GM06990 (cell line): Measurements from ENCODE around the gene BCO1.

Experiments
- DNase-seq: peaks from one replicate; pipeline ENCODE4 v3.0.0-alpha.2; 2011; ENCODE audit not compliant: insufficient read length; ENCODE audit errors: extremely low read depth
- H3K27me3 ChIP-seq: replicated peaks from 2 replicates; pipeline ENCODE4 v1.6.0; 2011; ENCODE audit warnings: low read length; ENCODE audit not compliant: control insufficient read depth, insufficient read depth
- H3K36me3 ChIP-seq: 2 replicates; pipeline ENCODE4 v1.5.1; 2011; ENCODE audit warnings: low read length; ENCODE audit not compliant: control insufficient read depth, insufficient read depth
- H3K4me3 ChIP-seq: replicated peaks from 2 replicates; pipeline ENCODE4 v1.5.1; 2011; ENCODE audit warnings: low read depth, mild to moderate bottlenecking, control low read depth, low read length
- CTCF ChIP-seq: IDR thresholded peaks from 2 replicates; pipeline ENCODE4 v1.5.1; 2011; ENCODE audit warnings: low read length, control low read depth, mild to moderate bottlenecking, inconsistent platforms; ENCODE audit not compliant: insufficient read depth, poor library complexity, severe bottlenecking

Gene BCO1

GRCh38 chr16:81243942-81244341, 5.5 kb downstream of the BCO1 start:
- Histone ChIP-seq H3K27me3 (no peaks in the 10 kb centered on the region; the same call in 1 of the 2 replicates), H3K36me3 (no peaks in the 10 kb centered on the region)
- TF ChIP-seq CTCF = no peak

DNA sequence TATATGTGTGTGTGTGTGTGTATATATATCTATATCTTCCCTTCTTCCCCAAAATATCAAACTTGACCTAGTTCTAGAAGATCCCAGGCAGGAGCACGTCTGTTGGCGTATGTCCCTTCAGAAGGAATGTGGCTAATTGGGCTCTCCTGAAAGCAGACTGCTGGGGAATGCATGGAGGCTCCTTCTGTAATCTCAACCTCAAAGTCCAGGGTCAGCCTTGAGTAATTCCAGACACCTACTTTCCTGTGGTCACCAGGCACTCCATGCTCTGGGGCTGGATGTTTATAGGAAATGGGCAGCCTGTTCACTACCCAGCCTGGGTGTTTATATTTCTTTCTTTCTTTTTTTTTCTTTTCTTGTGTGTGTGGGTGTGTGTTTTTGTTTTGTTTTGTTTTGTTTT, 13.4 kb downstream of the BCO1 start:
- no peak for DNase-seq

More at GRCh38 chr16:81243942-81244341, 5.5 kb downstream of the BCO1 start:
- no peak overlapping the region for H3K4me3 ChIP-seq
- DNase-seq = no peak

DNA sequence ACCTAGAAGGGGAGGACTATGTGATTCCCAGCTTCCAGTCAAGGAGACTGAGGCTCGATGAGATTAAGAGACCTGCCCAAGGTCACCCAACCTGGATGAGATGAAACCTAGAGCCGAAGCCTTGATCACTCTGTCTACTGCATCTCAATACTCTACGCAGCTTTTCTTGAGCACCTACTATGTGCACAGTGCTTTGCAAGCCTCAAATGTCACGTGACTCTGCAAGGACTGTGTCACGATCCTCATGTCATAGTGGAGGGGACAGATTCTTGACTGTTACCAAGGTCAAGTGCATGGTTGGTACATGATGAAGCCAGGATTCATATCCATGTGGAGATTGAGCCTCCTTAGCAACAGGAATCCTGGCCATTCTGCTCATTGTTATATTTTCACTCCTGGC, 14.7 kb downstream of the BCO1 start:
- DNase-seq = no peak
- TF ChIP-seq CTCF = no peak
- Histone ChIP-seq H3K36me3 (no peaks in the 10 kb centered on the region), H3K27me3 (no peaks in the 10 kb centered on the region), H3K4me3 (no peak overlapping the region)

More for the DNA sequence above, 13.4 kb downstream of the BCO1 start:
- no peak for TF ChIP-seq CTCF
- Histone ChIP-seq H3K27me3 (no peaks in the 10 kb centered on the region), H3K36me3 (no peaks in the 10 kb centered on the region), H3K4me3 (no peak overlapping the region)

DNA sequence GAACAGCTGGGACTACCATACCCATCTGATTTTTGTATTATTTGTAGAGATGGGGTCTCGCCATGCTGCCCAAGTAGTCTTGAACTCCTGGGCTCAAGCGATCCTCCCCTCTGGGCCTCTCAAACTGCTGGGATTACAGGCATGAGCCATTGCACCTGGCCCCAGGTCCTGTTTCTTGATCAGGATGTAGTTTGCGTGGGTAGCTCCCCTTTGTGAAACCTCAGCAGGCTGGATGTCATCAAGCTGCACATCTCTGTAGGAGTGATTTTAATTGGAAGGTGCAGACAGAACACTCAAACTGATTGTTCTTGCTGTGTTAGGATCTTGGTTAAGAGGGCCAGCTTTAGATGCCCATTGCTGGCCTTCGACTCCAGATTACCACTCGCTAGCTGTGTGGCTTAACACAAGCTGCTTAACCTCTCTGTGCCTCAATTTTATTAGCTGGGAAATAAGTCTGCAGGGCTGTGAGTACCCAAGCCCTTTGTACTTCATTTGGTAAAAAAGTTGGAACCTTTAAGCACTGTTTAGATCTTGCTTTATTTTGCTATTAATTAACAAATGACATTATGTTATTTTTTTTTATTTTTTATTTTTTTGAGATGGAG, 16.5 kb downstream of the BCO1 start:
- TF ChIP-seq CTCF = no peak
- H3K27me3 ChIP-seq = no peaks in the 10 kb centered on the region
- H3K36me3 ChIP-seq = no peaks in the 10 kb centered on the region
- DNase-seq = no peak
- no peak overlapping the region for H3K4me3 ChIP-seq

DNA sequence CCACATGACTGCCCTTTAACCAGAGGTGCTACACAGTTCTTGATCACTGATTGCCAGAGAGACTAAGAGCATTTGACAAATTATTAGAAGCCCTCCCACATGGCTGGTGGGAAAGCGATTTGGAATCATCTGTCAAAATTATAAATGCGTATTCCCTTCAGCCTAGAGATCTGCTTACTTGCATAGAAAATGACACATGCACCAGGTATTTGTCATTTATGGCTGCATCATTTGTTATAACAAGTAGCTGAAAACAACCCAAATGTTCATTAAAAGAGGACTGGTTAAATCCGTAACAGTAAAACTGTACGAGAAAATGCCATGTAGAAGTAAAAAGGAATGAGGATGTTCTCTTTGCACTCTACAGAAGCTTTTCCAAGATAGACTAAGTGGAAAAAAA, 21.4 kb downstream of the BCO1 start:
- Histone ChIP-seq H3K4me3 (no peak overlapping the region), H3K36me3 (no peaks in the 10 kb centered on the region), H3K27me3 (no peaks in the 10 kb centered on the region)
- DNase-seq = no peak
- TF ChIP-seq CTCF = no peak
